PC-9 (cell line): ENCODE measurements around the gene DNAI1. TPM values are rescaled to one million over a fixed set of nuclear protein-coding genes. Genes with fewer than 3 reads are reported as not detected.

Source experiments
- BruUV-seq: library from RNA; stranded (reverse); fragments of 400-500 nt; replicated peaks from 2 replicates; lab custom pipeline; 2021; lab: Mats Ljungman, UMichigan
- CTCF ChIA-PET: fragments of 300-600 bp; sonication (Branson Sonifier 250); formaldehyde crosslinking; loops from one replicate; lab custom pipeline; 2022; ENCODE audit warnings: antibody characterized with exemption; lab: Charles Lee
- POLR2A ChIA-PET: fragments of 300-600 bp; sonication (Branson Sonifier 250); formaldehyde crosslinking; loops from one replicate; lab custom pipeline; 2022; ENCODE audit warnings: antibody characterized with exemption; ENCODE audit not compliant: unreplicated experiment; lab: Charles Lee
- DNase-seq, 2 experiments: peaks; one replicate each; pipeline versions ENCODE4 v3.0.0 to v3.0.0-alpha.2; 2015 to 2022; ENCODE audit warnings: mixed read lengths in 1 of 2
- H2AFZ ChIP-seq: fragments of 200-600 bp; sonication (generic); 2 replicates; pipeline ENCODE4 v1.8.1; 2017; ENCODE audit warnings: antibody characterized with exemption
- H3F3A ChIP-seq: fragments of 200-600 bp; sonication (generic); 2 replicates; pipeline ENCODE4 v1.8.1; 2017; ENCODE audit warnings: antibody characterized with exemption, mild to moderate bottlenecking, low read depth; ENCODE audit not compliant: insufficient read depth
- H3K27ac ChIP-seq: fragments of 200-600 bp; sonication (generic); 2 replicates; pipeline ENCODE4 v1.6.1; 2016; ENCODE audit warnings: mixed run types
- H3K27me3 ChIP-seq: fragments of 200-600 bp; sonication (generic); 2 replicates; pipeline ENCODE4 v1.6.1; 2016; ENCODE audit warnings: low read depth, mixed run types; ENCODE audit not compliant: insufficient read depth
- H3K36me3 ChIP-seq: fragments of 200-600 bp; sonication (generic); 2 replicates; pipeline ENCODE4 v1.6.1; 2016; ENCODE audit warnings: low read depth, mixed run types
- H3K4me1 ChIP-seq: fragments of 200-600 bp; sonication (generic); replicated peaks from 2 replicates; pipeline ENCODE4 v1.6.1; 2016; ENCODE audit warnings: mixed run types; ENCODE audit not compliant: insufficient read depth
- H3K4me2 ChIP-seq: fragments of 200-600 bp; sonication (generic); 2 replicates; pipeline ENCODE4 v1.6.1; 2017; ENCODE audit warnings: mixed run types
- H3K4me3 ChIP-seq: fragments of 200-600 bp; sonication (generic); 2 replicates; pipeline ENCODE4 v1.6.1; 2016; ENCODE audit warnings: mixed run types
- H3K79me2 ChIP-seq: fragments of 200-600 bp; sonication (generic); 2 replicates; pipeline ENCODE4 v1.6.1; 2017; ENCODE audit warnings: low read depth, mixed run types
- H3K9me2 ChIP-seq: fragments of 200-600 bp; sonication (generic); 2 replicates; pipeline ENCODE4 v1.8.1; 2017; ENCODE audit warnings: mild to moderate bottlenecking; ENCODE audit not compliant: insufficient read depth
- H3K9me3 ChIP-seq: fragments of 200-600 bp; sonication (generic); 2 replicates; pipeline ENCODE4 v1.8.1; 2016; ENCODE audit warnings: low read depth; ENCODE audit not compliant: insufficient read depth
- H4K20me1 ChIP-seq: fragments of 200-600 bp; sonication (generic); 2 replicates; pipeline ENCODE4 v1.8.1; 2017; ENCODE audit not compliant: insufficient read depth
- CTCF ChIP-seq: fragments of 200-600 bp; sonication (generic); conservative IDR thresholded peaks from 2 replicates; pipeline ENCODE4 v1.6.1; 2017; ENCODE audit warnings: mixed run types, antibody characterized with exemption, mild to moderate bottlenecking, moderate library complexity
- EZH2 ChIP-seq: fragments of 200-600 bp; sonication (generic); IDR thresholded peaks from 2 replicates; pipeline ENCODE4 v1.8.0; 2017; ENCODE audit warnings: antibody characterized with exemption, low read depth
- intact Hi-C: fragments of 100-400 bp; cut with micrococcal nuclease; formaldehyde crosslinking; loops from one replicate; pipeline ENCODE4 v1.10.0; 2022; ENCODE audit not compliant: unreplicated experiment
- total RNA-seq: library from RNA; stranded (reverse); gene quantifications from 2 replicates; pipeline ENCODE4 v1.2.3, GENCODE V29; 2021

DNAI1 gene
- total RNA-seq, 1 experiment from 2014 or later, result 1.6 TPM

- no peaks in the 10 kb centered on the region for H3K9me3 ChIP-seq
- H3F3A ChIP-seq, result no peaks in the 10 kb centered on the region
- TF ChIP-seq EZH2 (no peak), CTCF (no peak)
- no peak overlapping the region for H3K4me3 ChIP-seq
- no peaks in the 10 kb centered on the region for H3K79me2 ChIP-seq
- H2AFZ ChIP-seq, result no peak overlapping the region
- no TSS peak for BruUV-seq
- ChIA-PET POLR2A (no interaction called here), CTCF (interaction anchor here (0.5 kb wide), 1 partner anchor 86 kb away, joined by 11 read pairs; no protein-coding TSS in a partner anchor)
- DNase-seq, result no peak
- no peaks in the 10 kb centered on the region for H3K4me1 ChIP-seq
- no peaks in the 10 kb centered on the region for H3K36me3 ChIP-seq
- no peak overlapping the region for H3K27ac ChIP-seq
- H3K4me2 ChIP-seq, result no peak overlapping the region
- intact Hi-C loops, result loop anchor here (5.0 kb wide), 1 partner anchor 100 kb away; no protein-coding TSS in a partner anchor
- 0 out of 2 replicates have a peak, but pooled peaks cover 7% of the 10 kb centered on the region for H3K27me3 ChIP-seq
- no peaks in the 10 kb centered on the region for H3K9me2 ChIP-seq
- H4K20me1 ChIP-seq, result no peaks in the 10 kb centered on the region
These were observed 43.4 kb downstream of the DNAI1 start for GRCh38 chr9:34501889-34502425.

GRCh38 chr9:34502471-34502870 lies 43.9 kb downstream of the DNAI1 start:
- Histone ChIP-seq H4K20me1 (no peaks in the 10 kb centered on the region), H3K4me1 (no peaks in the 10 kb centered on the region), H3K27me3 (0 out of 2 replicates have a peak, but pooled peaks cover 7% of the 10 kb centered on the region), H3K4me2 (no peak overlapping the region), H2AFZ (no peak overlapping the region), H3K9me3 (no peaks in the 10 kb centered on the region), H3K79me2 (no peaks in the 10 kb centered on the region), H3K4me3 (no peak overlapping the region), H3K9me2 (no peaks in the 10 kb centered on the region), H3F3A (no peaks in the 10 kb centered on the region), H3K27ac (no peak overlapping the region), H3K36me3 (no peaks in the 10 kb centered on the region)
- POLR2A ChIA-PET, result no interaction called here
- DNase-seq, result no peak
- intact Hi-C loops, result loop anchor here (5.0 kb wide), 1 partner anchor 100 kb away; no protein-coding TSS in a partner anchor
- no TSS peak for BruUV-seq
- no peak for TF ChIP-seq EZH2
- no peak for TF ChIP-seq CTCF
- CTCF ChIA-PET, result no interaction called here

GRCh38 chr9:34502891-34503290 lies 44.3 kb downstream of the DNAI1 start:
- Histone ChIP-seq H3K36me3 (no peaks in the 10 kb centered on the region), H2AFZ (no peak overlapping the region), H4K20me1 (no peaks in the 10 kb centered on the region), H3K4me3 (no peak overlapping the region), H3K79me2 (no peaks in the 10 kb centered on the region), H3K4me2 (no peak overlapping the region), H3K4me1 (no peaks in the 10 kb centered on the region), H3K27ac (no peak overlapping the region), H3K27me3 (0 out of 2 replicates have a peak, but pooled peaks cover 7% of the 10 kb centered on the region), H3K9me3 (no peaks in the 10 kb centered on the region), H3K9me2 (no peaks in the 10 kb centered on the region), H3F3A (no peaks in the 10 kb centered on the region)
- no peak for DNase-seq
- POLR2A ChIA-PET, result no interaction called here
- TF ChIP-seq CTCF, result no peak
- TF ChIP-seq EZH2, result no peak
- intact Hi-C loops, result loop anchor here (5.0 kb wide), 1 partner anchor 99 kb away; no protein-coding TSS in a partner anchor
- no TSS peak for BruUV-seq
- CTCF ChIA-PET, result no interaction called here
